GM21619 (cell line): ENCODE data around the gene ABCF2.

Experiments
- ATAC-seq: cut with Tn5 transposase; IDR thresholded peaks from one replicate; pipeline ENCODE4 v1.9.1; 2021; ENCODE audit not compliant: unreplicated experiment

Gene ABCF2

GRCh38 chr7:151226560-151226874, 488 bp downstream of the ABCF2 start:
- ATAC-seq = no peak

- ATAC-seq = no peak
These were observed 976 bp downstream of the ABCF2 start for GRCh38 chr7:151225948-151226510.

- no peak for ATAC-seq
These were observed 3.3 kb downstream of the ABCF2 start for GRCh38 chr7:151223728-151224127.

GRCh38 chr7:151218170-151218569, 8.8 kb downstream of the ABCF2 start:
- ATAC-seq = no peak

GRCh38 chr7:151215396-151215795, 11.6 kb downstream of the ABCF2 start:
- ATAC-seq = no peak

GRCh38 chr7:151213826-151214225, 13.2 kb downstream of the ABCF2 start:
- ATAC-seq = no peak

- ATAC-seq = no peak
These were observed 14.4 kb downstream of the ABCF2 start for GRCh38 chr7:151212626-151213025.

- no peak for ATAC-seq
These were observed 15.7 kb downstream of the ABCF2 start for GRCh38 chr7:151211155-151211772.

- ATAC-seq = no peak
These were observed 16.7 kb downstream of the ABCF2 start, which contains the start of gene H2BK1 for GRCh38 chr7:151210087-151210854. H2BK1 (minus strand) TSS chr7:151210488; CDS start chr7:151210318, 170 bp downstream.

- no peak for ATAC-seq
These were observed 17.4 kb downstream of the ABCF2 start for GRCh38 chr7:151209588-151209987.

- no peak for ATAC-seq
These were observed 18.6 kb downstream of the ABCF2 start for GRCh38 chr7:151208253-151208862.

GRCh38 chr7:151207804-151208203, 19.2 kb downstream of the ABCF2 start:
- ATAC-seq = no peak

GRCh38 chr7:151207315-151207714, 19.7 kb downstream of the ABCF2 start:
- no peak for ATAC-seq

- ATAC-seq = no peak
These were observed 20.1 kb downstream of the ABCF2 start for GRCh38 chr7:151206914-151207313.

- no peak for ATAC-seq
These were observed 21.3 kb downstream of the ABCF2 start for GRCh38 chr7:151205730-151206129.

GRCh38 chr7:151204383-151205032, 22.5 kb downstream of the ABCF2 start:
- no peak for ATAC-seq

- no peak for ATAC-seq
These were observed 24.2 kb downstream of the ABCF2 start for GRCh38 chr7:151202836-151203235.

- ATAC-seq = no peak
These were observed 25.3 kb downstream of the ABCF2 start for GRCh38 chr7:151201751-151202150.

GRCh38 chr7:151201344-151201743, 25.7 kb downstream of the ABCF2 start:
- no peak for ATAC-seq

- no peak for ATAC-seq
These were observed 27.8 kb downstream of the ABCF2 start for GRCh38 chr7:151198945-151199848.
